ENCODE results near the gene DUSP14.

DNA sequence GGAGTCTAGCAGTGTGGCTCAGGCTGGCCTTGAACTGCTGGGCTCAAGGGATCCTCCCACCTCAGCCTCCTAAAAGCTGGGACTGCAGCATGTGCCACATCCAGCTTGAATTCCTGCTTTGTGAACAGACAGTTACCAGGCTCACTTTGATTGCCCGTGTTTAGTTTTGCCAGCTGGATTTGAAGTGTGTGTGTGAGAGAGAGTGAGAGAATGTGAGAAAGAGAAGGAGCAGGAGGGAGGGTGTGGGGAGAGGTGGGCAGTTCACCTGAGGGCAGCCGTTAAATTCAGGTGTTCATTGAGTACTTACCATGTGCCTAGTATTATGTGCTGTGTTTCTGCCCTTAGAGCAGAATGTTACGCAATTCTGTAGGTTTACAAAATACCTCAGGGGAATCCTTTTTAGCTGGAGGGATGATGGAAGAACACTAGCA lies 4.7 kb downstream of the DUSP14 start:
- no peak for TF ChIP-seq CTCF (IDR thresholded peaks at IDR 0.05; ENCODE audit: low read depth, low read length, poor library complexity, severe bottlenecking)
- no peak for TF ChIP-seq EZH2phosphoT487 (IDR thresholded peaks at IDR 0.05; ENCODE audit: borderline replicate concordance, low read length)
